Measurements from ENCODE around the gene NR2F1-AS1.

DNA sequence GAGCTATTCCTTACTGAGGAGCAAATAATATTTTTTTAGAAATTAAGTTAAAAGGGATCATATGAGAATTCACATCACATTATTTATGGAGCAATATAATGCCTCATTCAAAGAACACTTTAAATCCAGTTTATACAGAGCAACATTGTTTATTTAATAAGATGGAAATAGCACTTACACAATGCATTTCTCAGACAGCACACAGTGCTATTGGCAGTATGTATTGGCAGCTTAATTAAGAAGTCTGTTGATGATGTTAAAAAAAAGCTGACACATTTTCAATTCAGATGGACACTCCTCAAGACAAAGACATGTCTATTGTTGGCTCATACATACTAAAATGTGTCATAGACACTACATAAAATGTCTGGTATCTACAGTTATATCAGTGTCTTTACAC is 171.3 kb downstream of the NR2F1-AS1 start:
- TF ChIP-seq CTCF (IDR thresholded peaks at IDR 0.05; ENCODE audit: low read length) (no peak), EZH2 (optimal IDR thresholded peaks at IDR 0.05; ENCODE audit: low read depth, low read length) (no peak), EZH2phosphoT487 (IDR thresholded peaks at IDR 0.05; ENCODE audit: low read length) (no peak)

Measured in MM.1S (cell line).